Activated naive CD4-positive, alpha-beta T cell treated with anti-CD3 and anti-CD28 coated beads, Interleukin-2, amount 10 ng/mL, durations not matched to agents 7 days and 5 days (primary cell): ENCODE results near the gene SLC16A3.

ENCODE experiments used
- CTCF ChIA-PET: fragments of 350-600 bp; sonication (Branson Sonifier 250); formaldehyde crosslinking; loops from one replicate; lab custom pipeline; 2021; ENCODE audit warnings: antibody characterized with exemption; lab: Charles Lee
- DNase-seq: peaks from one replicate; pipeline ENCODE4 v3.0.0-alpha.2; 2020
- H3K27ac Mint-ChIP-seq: one replicate; pipeline ENCODE4 v1.8.0; 2021; ENCODE audit warnings: mild to moderate bottlenecking, moderate library complexity, mixed read lengths
- H3K27me3 Mint-ChIP-seq: one replicate; pipeline ENCODE4 v1.8.0; 2021; ENCODE audit warnings: mild to moderate bottlenecking, mixed read lengths
- H3K36me3 Mint-ChIP-seq: one replicate; pipeline ENCODE4 v1.8.0; 2021; ENCODE audit warnings: mixed read lengths
- H3K4me1 Mint-ChIP-seq: one replicate; pipeline ENCODE4 v1.8.0; 2021; ENCODE audit warnings: mixed read lengths
- H3K4me3 Mint-ChIP-seq: one replicate; pipeline ENCODE4 v1.8.0; 2021; ENCODE audit warnings: mild to moderate bottlenecking, moderate library complexity, mixed read lengths
- H3K9me3 Mint-ChIP-seq: one replicate; pipeline ENCODE4 v1.8.0; 2021; ENCODE audit warnings: mixed read lengths

Gene SLC16A3

DNA sequence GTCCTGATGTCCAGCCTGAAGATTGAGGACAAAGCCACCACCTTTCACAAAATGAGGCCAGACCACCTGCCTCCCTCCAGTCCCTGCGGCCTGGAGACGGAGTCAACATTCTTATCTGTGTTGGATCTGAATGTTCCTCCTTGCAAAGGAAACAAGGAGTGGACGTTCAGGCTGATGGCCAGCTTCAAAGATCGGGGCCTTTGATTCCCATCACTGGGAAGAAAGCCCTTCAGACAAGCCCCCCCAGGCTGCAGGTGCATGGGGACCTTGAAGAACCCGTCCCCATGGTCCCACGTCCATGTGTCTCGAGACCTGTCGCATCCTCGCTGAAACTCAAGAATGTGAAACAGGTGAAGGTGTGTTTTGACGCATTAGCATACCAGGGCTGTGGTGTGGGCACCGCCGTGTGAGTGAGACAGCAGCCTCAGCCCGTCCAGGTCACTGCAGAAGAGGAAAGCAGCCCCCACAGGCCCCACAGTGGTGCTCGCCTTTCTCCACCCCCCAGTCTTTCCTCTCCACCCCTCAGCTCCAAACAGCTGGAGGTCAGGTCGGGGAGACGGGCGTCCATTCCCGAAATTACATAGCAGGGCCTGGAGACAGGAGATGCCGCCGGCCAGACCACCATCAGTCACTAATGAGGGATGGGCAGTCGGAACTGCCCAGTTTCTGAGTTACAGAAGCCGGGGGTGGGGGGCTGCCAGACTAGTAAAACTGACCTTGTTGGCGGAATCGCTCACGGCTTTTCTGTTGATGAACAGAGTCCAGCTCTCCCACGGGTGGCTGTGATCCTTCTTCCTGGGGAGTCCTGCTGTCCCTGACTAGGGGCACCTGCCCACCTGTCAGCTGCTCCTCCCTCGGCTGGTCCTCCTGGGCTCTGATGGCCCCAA is 45.5 kb downstream of the SLC16A3 start:
- no peaks in the 10 kb centered on the region for H3K9me3 Mint-ChIP-seq
- peaks cover 29% of the 10 kb centered on the region for H3K36me3 Mint-ChIP-seq
- H3K4me3 Mint-ChIP-seq: no peak overlapping the region
- peaks cover 44% of the 10 kb centered on the region for H3K27me3 Mint-ChIP-seq
- DNase-seq: no peak
- CTCF ChIA-PET: interaction anchor here (1.5 kb wide), 1 partner anchor 28 kb away, joined by 3 read pairs; no protein-coding TSS in a partner anchor
- H3K27ac Mint-ChIP-seq: peak overlapping the region; percentile 74
- H3K4me1 Mint-ChIP-seq: peaks cover 34% of the 10 kb centered on the region

DNA sequence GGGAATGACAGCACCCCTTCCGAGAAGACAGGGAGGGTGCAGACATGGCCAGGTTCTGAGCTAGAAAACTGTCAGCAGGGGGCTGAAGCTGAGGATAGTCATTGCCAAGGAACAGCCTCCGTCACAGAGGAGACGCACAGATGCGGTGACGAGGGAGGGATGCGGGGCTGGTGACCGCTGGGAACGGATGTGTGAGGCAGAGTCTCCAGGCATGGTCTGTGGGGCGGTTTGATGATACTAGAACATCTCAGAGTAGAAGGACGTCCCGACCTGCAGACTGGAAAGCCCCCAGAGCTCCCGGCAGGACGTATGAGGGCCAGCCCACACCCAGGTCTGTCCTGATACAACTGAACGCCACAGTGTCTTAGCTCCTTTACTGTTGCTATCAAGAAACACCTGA is 46.5 kb downstream of the SLC16A3 start:
- no peak for DNase-seq
- CTCF ChIA-PET: no interaction called here
- Mint-ChIP-seq H3K9me3 (no peaks in the 10 kb centered on the region), H3K36me3 (peaks cover 21% of the 10 kb centered on the region), H3K27ac (no peak overlapping the region), H3K27me3 (peaks cover 44% of the 10 kb centered on the region), H3K4me3 (no peak overlapping the region), H3K4me1 (peaks cover 25% of the 10 kb centered on the region)

DNA sequence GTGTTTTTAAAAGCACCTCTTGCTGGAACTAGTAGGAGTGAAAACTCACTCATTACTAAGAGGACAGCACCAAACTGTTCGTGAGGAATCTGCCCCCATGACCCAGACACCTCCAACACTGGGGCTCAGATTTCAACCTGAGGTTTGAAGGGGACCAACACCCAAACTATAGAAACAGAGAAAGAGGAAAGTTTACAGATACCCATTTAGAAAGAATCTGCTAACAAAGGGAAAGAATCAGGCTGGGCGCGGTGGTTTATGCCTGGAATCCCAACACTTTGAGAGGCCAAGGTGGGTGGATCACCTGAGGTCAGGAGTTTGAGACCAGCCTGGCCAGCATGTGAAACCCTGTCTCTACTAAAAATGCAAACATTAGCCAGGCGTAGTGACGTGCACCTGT is 48.1 kb downstream of the SLC16A3 start:
- no peak for DNase-seq
- no peaks in the 10 kb centered on the region for H3K9me3 Mint-ChIP-seq
- H3K4me3 Mint-ChIP-seq: no peak overlapping the region
- H3K27ac Mint-ChIP-seq: no peak overlapping the region
- peaks cover 8% of the 10 kb centered on the region for H3K36me3 Mint-ChIP-seq
- CTCF ChIA-PET: no interaction called here
- H3K4me1 Mint-ChIP-seq: peaks cover 21% of the 10 kb centered on the region
- H3K27me3 Mint-ChIP-seq: peaks cover 44% of the 10 kb centered on the region

- no peak overlapping the region for H3K4me3 Mint-ChIP-seq
- no peak overlapping the region for H3K27ac Mint-ChIP-seq
- H3K4me1 Mint-ChIP-seq: peaks cover 14% of the 10 kb centered on the region
- H3K9me3 Mint-ChIP-seq: no peaks in the 10 kb centered on the region
- CTCF ChIA-PET: no interaction called here
- H3K27me3 Mint-ChIP-seq: peaks cover 46% of the 10 kb centered on the region
- no peak for DNase-seq
- H3K36me3 Mint-ChIP-seq: peaks cover 1% of the 10 kb centered on the region
These were observed 49.0 kb downstream of the SLC16A3 start for GRCh38 chr17:82277851-82278250.

- no peak for DNase-seq
- Mint-ChIP-seq H3K36me3 (peaks cover 1% of the 10 kb centered on the region), H3K9me3 (no peaks in the 10 kb centered on the region), H3K4me3 (no peak overlapping the region), H3K4me1 (peaks cover 14% of the 10 kb centered on the region), H3K27me3 (peaks cover 51% of the 10 kb centered on the region), H3K27ac (no peak overlapping the region)
- CTCF ChIA-PET: no interaction called here
These were observed 49.5 kb downstream of the SLC16A3 start for GRCh38 chr17:82278308-82278707.

- CTCF ChIA-PET: no interaction called here
- peaks cover 51% of the 10 kb centered on the region for H3K27me3 Mint-ChIP-seq
- H3K4me3 Mint-ChIP-seq: no peak overlapping the region
- H3K27ac Mint-ChIP-seq: no peak overlapping the region
- H3K4me1 Mint-ChIP-seq: peaks cover 14% of the 10 kb centered on the region
- no peak for DNase-seq
- H3K36me3 Mint-ChIP-seq: no peaks in the 10 kb centered on the region
- no peaks in the 10 kb centered on the region for H3K9me3 Mint-ChIP-seq
These were observed 50.0 kb downstream of the SLC16A3 start for GRCh38 chr17:82278786-82279391.

- Mint-ChIP-seq H3K27me3 (peaks cover 55% of the 10 kb centered on the region), H3K27ac (no peak overlapping the region), H3K4me1 (peaks cover 13% of the 10 kb centered on the region), H3K9me3 (no peaks in the 10 kb centered on the region), H3K4me3 (no peak overlapping the region), H3K36me3 (no peaks in the 10 kb centered on the region)
- DNase-seq: no peak
- CTCF ChIA-PET: no interaction called here
These were observed 51.7 kb downstream of the SLC16A3 start for GRCh38 chr17:82280537-82280936.

DNA sequence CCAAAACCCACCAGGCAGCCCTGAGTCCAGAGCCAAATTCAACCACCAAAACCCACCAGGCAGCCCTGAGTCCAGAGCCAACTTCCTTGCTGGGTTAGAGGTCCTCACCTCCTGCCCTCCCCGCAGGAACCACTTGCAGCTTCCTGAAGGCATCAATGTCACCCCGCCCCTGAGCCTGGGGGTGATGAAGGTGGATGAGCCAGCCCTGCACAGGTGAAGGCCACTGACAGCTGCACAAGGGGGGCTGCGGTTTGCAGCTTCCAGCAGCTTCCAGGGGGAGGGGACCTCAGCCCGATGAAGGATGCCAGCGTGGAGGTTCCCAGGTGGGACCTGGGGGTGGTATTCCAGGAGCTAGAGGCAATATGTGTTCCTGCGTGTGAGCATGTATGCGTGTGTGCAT is 52.2 kb downstream of the SLC16A3 start:
- H3K27ac Mint-ChIP-seq: no peak overlapping the region
- CTCF ChIA-PET: no interaction called here
- no peak overlapping the region for H3K4me3 Mint-ChIP-seq
- peak; percentile 34 for DNase-seq
- H3K36me3 Mint-ChIP-seq: no peaks in the 10 kb centered on the region
- H3K9me3 Mint-ChIP-seq: no peaks in the 10 kb centered on the region
- peaks cover 51% of the 10 kb centered on the region for H3K27me3 Mint-ChIP-seq
- peaks cover 13% of the 10 kb centered on the region for H3K4me1 Mint-ChIP-seq

- CTCF ChIA-PET: no interaction called here
These were observed 52.8 kb downstream of the SLC16A3 start for GRCh38 chr17:82281502-82282238.

GRCh38 chr17:82282239-82283207 is 53.7 kb downstream of the SLC16A3 start:
- Mint-ChIP-seq H3K27ac (no peak overlapping the region), H3K4me3 (no peak overlapping the region), H3K4me1 (peaks cover 13% of the 10 kb centered on the region), H3K27me3 (peaks cover 52% of the 10 kb centered on the region), H3K9me3 (no peaks in the 10 kb centered on the region), H3K36me3 (no peaks in the 10 kb centered on the region)
- CTCF ChIA-PET: interaction anchor here (0.7 kb wide), 1 partner anchor 322 kb away, joined by 3 read pairs; no protein-coding TSS in a partner anchor
- no peak for DNase-seq

More at GRCh38 chr17:82281502-82282238, 52.8 kb downstream of the SLC16A3 start:
- Mint-ChIP-seq H3K36me3 (no peaks in the 10 kb centered on the region), H3K4me3 (no peak overlapping the region), H3K27me3 (peaks cover 53% of the 10 kb centered on the region), H3K9me3 (no peaks in the 10 kb centered on the region), H3K27ac (no peak overlapping the region), H3K4me1 (peaks cover 13% of the 10 kb centered on the region)
- DNase-seq: no peak

DNA sequence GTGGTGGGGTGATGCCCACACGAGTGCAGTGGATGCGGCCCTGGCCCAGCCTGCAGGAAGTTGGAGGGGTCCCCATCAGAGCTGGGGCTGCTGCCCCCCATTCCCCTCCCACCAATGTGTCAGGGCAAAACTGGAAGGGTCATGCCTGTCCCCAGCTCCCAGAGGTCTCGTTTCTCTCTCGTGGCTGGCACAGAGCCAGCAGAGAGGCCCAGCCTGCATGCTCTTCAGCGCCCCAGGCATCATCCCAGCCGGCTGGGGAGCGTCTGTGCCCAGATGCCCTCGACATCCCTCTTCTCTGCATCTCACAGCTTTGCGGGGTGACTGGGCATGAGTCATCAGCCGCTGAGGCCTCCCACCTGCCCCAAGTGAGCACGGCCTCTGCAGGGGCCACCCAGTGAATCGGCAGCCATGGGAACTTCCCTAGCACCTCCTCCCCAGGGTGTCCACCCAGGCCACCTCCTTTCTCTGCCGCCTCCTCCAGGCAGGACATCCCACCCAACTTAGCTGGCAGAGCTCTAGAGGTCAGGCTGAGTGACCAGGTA is 54.4 kb downstream of the SLC16A3 start:
- Mint-ChIP-seq H3K27ac (no peak overlapping the region), H3K36me3 (no peaks in the 10 kb centered on the region), H3K27me3 (peaks cover 50% of the 10 kb centered on the region), H3K4me1 (peaks cover 13% of the 10 kb centered on the region), H3K9me3 (no peaks in the 10 kb centered on the region), H3K4me3 (no peak overlapping the region)
- no peak for DNase-seq
- CTCF ChIA-PET: interaction anchor here (0.7 kb wide), 2 partner anchors 54 to 323 kb away, joined by 3 to 4 read pairs; no protein-coding TSS in a partner anchor

GRCh38 chr17:82285141-82285540 is 56.3 kb downstream of the SLC16A3 start:
- peaks cover 13% of the 10 kb centered on the region for H3K4me1 Mint-ChIP-seq
- no peak overlapping the region for H3K27ac Mint-ChIP-seq
- no peak for DNase-seq
- no peaks in the 10 kb centered on the region for H3K9me3 Mint-ChIP-seq
- H3K36me3 Mint-ChIP-seq: no peaks in the 10 kb centered on the region
- H3K27me3 Mint-ChIP-seq: peaks cover 41% of the 10 kb centered on the region
- CTCF ChIA-PET: no interaction called here
- H3K4me3 Mint-ChIP-seq: no peak overlapping the region
